ENCODE results near the gene NDUFS3. TPM values are rescaled to one million over a fixed set of nuclear protein-coding genes. Genes with fewer than 3 reads are reported as not detected.

Gene NDUFS3
- total RNA-seq, 1 experiment from 2014 or later, result 119 TPM

DNA sequence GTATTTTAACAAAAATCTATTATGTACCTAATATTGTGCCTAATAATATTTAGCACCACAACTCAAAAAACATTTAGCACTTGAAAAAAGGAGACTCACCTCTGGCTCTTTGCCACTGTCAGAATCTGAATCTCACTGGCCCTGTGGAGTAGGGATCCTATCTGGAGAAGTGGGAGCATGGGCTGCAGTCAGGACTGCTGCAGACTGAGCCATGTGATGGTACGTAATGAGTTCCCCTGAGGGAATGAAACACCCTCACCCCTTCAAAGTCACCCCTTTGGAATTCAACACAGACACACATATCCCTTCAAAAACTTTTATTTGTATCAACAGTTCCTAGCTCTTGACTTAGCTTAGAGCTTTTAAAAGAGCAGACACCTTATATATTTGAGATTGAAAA lies 7.0 kb upstream of the NDUFS3 start:
- POLR2A ChIA-PET (ENCODE audit: unreplicated experiment), result no interaction called here

DNA sequence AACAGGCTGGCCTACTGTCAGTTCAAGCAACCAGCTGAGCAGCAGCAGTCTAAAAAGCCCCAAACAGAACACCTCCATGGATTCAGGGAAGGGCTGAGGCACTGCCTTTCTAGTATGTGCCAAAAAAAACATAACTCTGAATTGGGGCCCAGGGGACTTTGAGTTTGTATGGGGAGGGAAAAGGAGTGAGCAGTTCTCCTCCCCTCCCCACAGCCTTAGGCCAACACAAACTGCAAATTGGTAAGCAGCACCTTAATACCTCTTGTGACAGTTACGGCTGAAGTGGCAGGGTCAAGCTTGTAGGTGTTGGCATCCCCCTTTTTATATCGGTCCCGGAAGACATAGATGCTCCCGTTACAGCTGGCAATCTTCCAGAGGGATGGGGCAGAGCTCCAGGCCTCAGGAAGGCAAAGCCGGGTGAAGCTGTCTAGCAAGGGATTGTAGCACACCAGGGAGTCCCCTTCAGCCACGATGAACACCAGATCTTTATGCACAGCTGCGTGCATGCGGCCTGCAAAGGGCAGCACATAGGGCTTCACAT lies 6.1 kb upstream of the NDUFS3 start:
- no peak for DNase-seq
- intact Hi-C loops (cut with micrococcal nuclease; ENCODE audit: unreplicated experiment), result no loop called here
- ChIA-PET CTCF (no interaction called here), POLR2A (ENCODE audit: unreplicated experiment) (interaction anchor here (0.5 to 0.6 kb wide), 2 partner anchors 32 to 88 kb away, joined by 5 to 8 read pairs; no protein-coding TSS in a partner anchor)
- Histone ChIP-seq H3K4me2 (no peak overlapping the region), H3F3A (ENCODE audit: insufficient read depth, low read depth) (peaks cover 19% of the 10 kb centered on the region; the same call in 1 of the 2 replicates), H3K79me2 (ENCODE audit: low read depth) (peaks cover 32% of the 10 kb centered on the region), H4K20me1 (ENCODE audit: insufficient read depth) (peaks cover 4% of the 10 kb centered on the region; the same call in 1 of the 2 replicates), H3K9me2 (ENCODE audit: insufficient read depth) (no peaks in the 10 kb centered on the region), H3K36me3 (ENCODE audit: low read depth) (peaks cover 27% of the 10 kb centered on the region), H3K4me1 (replicated peaks; ENCODE audit: insufficient read depth) (0 out of 2 replicates have a peak, but pooled peaks cover under 1% of the 10 kb centered on the region), H3K9me3 (ENCODE audit: insufficient read depth, low read depth) (no peaks in the 10 kb centered on the region), H3K27ac (no peak overlapping the region), H2AFZ (no peak overlapping the region), H3K4me3 (no peak overlapping the region), H3K27me3 (ENCODE audit: insufficient read depth, low read depth) (no peaks in the 10 kb centered on the region)
- TF ChIP-seq, protein P1, sequence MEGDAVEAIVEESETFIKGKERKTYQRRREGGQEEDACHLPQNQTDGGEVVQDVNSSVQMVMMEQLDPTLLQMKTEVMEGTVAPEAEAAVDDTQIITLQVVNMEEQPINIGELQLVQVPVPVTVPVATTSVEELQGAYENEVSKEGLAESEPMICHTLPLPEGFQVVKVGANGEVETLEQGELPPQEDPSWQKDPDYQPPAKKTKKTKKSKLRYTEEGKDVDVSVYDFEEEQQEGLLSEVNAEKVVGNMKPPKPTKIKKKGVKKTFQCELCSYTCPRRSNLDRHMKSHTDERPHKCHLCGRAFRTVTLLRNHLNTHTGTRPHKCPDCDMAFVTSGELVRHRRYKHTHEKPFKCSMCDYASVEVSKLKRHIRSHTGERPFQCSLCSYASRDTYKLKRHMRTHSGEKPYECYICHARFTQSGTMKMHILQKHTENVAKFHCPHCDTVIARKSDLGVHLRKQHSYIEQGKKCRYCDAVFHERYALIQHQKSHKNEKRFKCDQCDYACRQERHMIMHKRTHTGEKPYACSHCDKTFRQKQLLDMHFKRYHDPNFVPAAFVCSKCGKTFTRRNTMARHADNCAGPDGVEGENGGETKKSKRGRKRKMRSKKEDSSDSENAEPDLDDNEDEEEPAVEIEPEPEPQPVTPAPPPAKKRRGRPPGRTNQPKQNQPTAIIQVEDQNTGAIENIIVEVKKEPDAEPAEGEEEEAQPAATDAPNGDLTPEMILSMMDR (conservative IDR thresholded peaks at IDR 0.05), result no peak
- TF ChIP-seq EZH2 (IDR thresholded peaks at IDR 0.05; ENCODE audit: low read depth), result no peak
- BruUV-seq (replicated peaks), result no TSS peak

More for the DNA sequence above, 7.0 kb upstream of the NDUFS3 start:
- Histone ChIP-seq H3K27ac (no peak overlapping the region), H4K20me1 (ENCODE audit: insufficient read depth) (peaks cover 7% of the 10 kb centered on the region; the same call in 1 of the 2 replicates), H2AFZ (no peak overlapping the region), H3K79me2 (ENCODE audit: low read depth) (peaks cover 33% of the 10 kb centered on the region), H3K9me2 (ENCODE audit: insufficient read depth) (no peaks in the 10 kb centered on the region), H3F3A (ENCODE audit: insufficient read depth, low read depth) (peaks cover 10% of the 10 kb centered on the region; the same call in 1 of the 2 replicates), H3K4me3 (no peak overlapping the region), H3K4me1 (replicated peaks; ENCODE audit: insufficient read depth) (peaks cover 4% of the 10 kb centered on the region), H3K36me3 (ENCODE audit: low read depth) (peaks cover 27% of the 10 kb centered on the region), H3K9me3 (ENCODE audit: insufficient read depth, low read depth) (no peaks in the 10 kb centered on the region), H3K4me2 (no peak overlapping the region), H3K27me3 (ENCODE audit: insufficient read depth, low read depth) (no peaks in the 10 kb centered on the region)
- TF ChIP-seq EZH2 (IDR thresholded peaks at IDR 0.05; ENCODE audit: low read depth), result no peak
- TF ChIP-seq, protein P1 (conservative IDR thresholded peaks at IDR 0.05), result no peak
- intact Hi-C loops (cut with micrococcal nuclease; ENCODE audit: unreplicated experiment), result no loop called here
- CTCF ChIA-PET, result no interaction called here
- no TSS peak for BruUV-seq (replicated peaks)
- no peak for DNase-seq

DNA sequence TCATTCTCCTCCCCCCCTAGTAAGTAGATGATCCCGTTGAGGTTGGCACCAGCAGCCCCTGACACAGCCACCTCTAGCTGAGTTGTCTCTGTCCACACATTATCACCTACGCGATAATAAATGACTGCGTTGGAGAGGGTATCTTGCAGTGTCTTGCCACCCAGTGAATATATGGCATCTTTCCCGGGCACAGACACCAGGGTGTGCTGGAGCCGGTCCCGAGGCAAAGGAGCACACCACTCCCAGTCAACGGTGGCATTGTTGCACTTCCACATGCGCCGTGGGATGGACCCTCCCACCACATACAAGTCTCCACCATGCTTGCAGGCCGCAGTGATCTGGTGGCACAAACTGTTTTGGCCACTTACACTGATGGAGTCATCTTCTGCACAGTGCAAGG lies 5.6 kb upstream of the NDUFS3 start:
- H3K4me3 ChIP-seq, result no peak overlapping the region
- peaks cover 4% of the 10 kb centered on the region; the same call in 1 of the 2 replicates for H4K20me1 ChIP-seq (ENCODE audit: insufficient read depth)
- ChIA-PET CTCF (no interaction called here), POLR2A (ENCODE audit: unreplicated experiment) (interaction anchor here (0.6 kb wide), 2 partner anchors 60 to 87 kb away, joined by 5 to 8 read pairs; no protein-coding TSS in a partner anchor)
- no TSS peak for BruUV-seq (replicated peaks)
- H3K9me3 ChIP-seq (ENCODE audit: insufficient read depth, low read depth), result no peaks in the 10 kb centered on the region
- peaks cover 5% of the 10 kb centered on the region for H3K4me1 ChIP-seq (replicated peaks; ENCODE audit: insufficient read depth)
- H3K4me2 ChIP-seq, result no peak overlapping the region
- no peaks in the 10 kb centered on the region for H3K27me3 ChIP-seq (ENCODE audit: insufficient read depth, low read depth)
- no peak overlapping the region for H3K27ac ChIP-seq
- no peaks in the 10 kb centered on the region for H3K9me2 ChIP-seq (ENCODE audit: insufficient read depth)
- no peak for DNase-seq
- intact Hi-C loops (cut with micrococcal nuclease; ENCODE audit: unreplicated experiment), result no loop called here
- H3F3A ChIP-seq (ENCODE audit: insufficient read depth, low read depth), result peaks cover 23% of the 10 kb centered on the region; the same call in 1 of the 2 replicates
- peaks cover 32% of the 10 kb centered on the region for H3K79me2 ChIP-seq (ENCODE audit: low read depth)
- H3K36me3 ChIP-seq (ENCODE audit: low read depth), result peaks cover 27% of the 10 kb centered on the region
- no peak overlapping the region for H2AFZ ChIP-seq
- TF ChIP-seq, protein P1 (conservative IDR thresholded peaks at IDR 0.05), result no peak
- TF ChIP-seq EZH2 (IDR thresholded peaks at IDR 0.05; ENCODE audit: low read depth), result no peak
